NB4 (cell line): Measurements from ENCODE around the gene STAM2.
"Not testable (repeated sequence)": the region's sequence is repeated elsewhere in the genome, so short reads cannot be mapped to it uniquely, and the experiment has no call there.

ENCODE experiments used
- MAX ChIP-seq: IDR thresholded peaks from 2 replicates; pipeline ENCODE4 v1.6.1; 2011; ENCODE audit warnings: low read depth, low read length
- MYC ChIP-seq: IDR thresholded peaks from 2 replicates; pipeline ENCODE4 v1.6.1; 2011; ENCODE audit warnings: low read depth, low read length
- POLR2A ChIP-seq: IDR thresholded peaks from 2 replicates; pipeline ENCODE4 v1.6.1; 2011; ENCODE audit warnings: mild to moderate bottlenecking; ENCODE audit not compliant: insufficient read length; ENCODE audit errors: extremely low read depth
- TF ChIP-seq, protein P1 (sequence below): IDR thresholded peaks from one replicate; pipeline ENCODE4 v1.5.1; 2012; ENCODE audit warnings: low read depth, low read length

GRCh38 chr2:152197508-152198284 is 22.1 kb upstream of the STAM2 start:
- TF ChIP-seq, protein P1, sequence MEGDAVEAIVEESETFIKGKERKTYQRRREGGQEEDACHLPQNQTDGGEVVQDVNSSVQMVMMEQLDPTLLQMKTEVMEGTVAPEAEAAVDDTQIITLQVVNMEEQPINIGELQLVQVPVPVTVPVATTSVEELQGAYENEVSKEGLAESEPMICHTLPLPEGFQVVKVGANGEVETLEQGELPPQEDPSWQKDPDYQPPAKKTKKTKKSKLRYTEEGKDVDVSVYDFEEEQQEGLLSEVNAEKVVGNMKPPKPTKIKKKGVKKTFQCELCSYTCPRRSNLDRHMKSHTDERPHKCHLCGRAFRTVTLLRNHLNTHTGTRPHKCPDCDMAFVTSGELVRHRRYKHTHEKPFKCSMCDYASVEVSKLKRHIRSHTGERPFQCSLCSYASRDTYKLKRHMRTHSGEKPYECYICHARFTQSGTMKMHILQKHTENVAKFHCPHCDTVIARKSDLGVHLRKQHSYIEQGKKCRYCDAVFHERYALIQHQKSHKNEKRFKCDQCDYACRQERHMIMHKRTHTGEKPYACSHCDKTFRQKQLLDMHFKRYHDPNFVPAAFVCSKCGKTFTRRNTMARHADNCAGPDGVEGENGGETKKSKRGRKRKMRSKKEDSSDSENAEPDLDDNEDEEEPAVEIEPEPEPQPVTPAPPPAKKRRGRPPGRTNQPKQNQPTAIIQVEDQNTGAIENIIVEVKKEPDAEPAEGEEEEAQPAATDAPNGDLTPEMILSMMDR, result not testable (repeated sequence)
- TF ChIP-seq POLR2A, MAX, MYC: not testable (repeated sequence)
